T47D (cell line): ENCODE results near the gene CC2D2A.

Experiments used
- DNase-seq, 2 experiments: peaks; one replicate each; pipeline versions ENCODE4 v3.0.0 to v3.0.0-alpha.2; 2011 to 2012; ENCODE audit warnings: low read depth in 1 of 2, low spot score in 1 of 2
- JUND ChIP-seq: IDR thresholded peaks from 2 replicates; pipeline ENCODE4 v1.6.1; 2012; ENCODE audit warnings: low read depth
- in situ Hi-C: cut with HindIII; loops from 2 replicates; pipeline ENCODE4 v1.10.0; 2016; ENCODE audit warnings: low sequenced_read_pairs, low pct_unique_long_range_greater_than_20kb

CC2D2A gene

GRCh38 chr4:15535599-15535998, 65.9 kb downstream of the CC2D2A start:
- in situ Hi-C loops = no loop called here
- no peak for TF ChIP-seq JUND
- no peak for DNase-seq

- DNase-seq = peak in 1 of 2 experiments; percentile 35
- in situ Hi-C loops = no loop called here
- no peak for TF ChIP-seq JUND
These were observed 67.1 kb downstream of the CC2D2A start for GRCh38 chr4:15536552-15537499.

GRCh38 chr4:15541941-15542340, 72.3 kb downstream of the CC2D2A start:
- no peak for DNase-seq
- no peak for TF ChIP-seq JUND
- in situ Hi-C loops = no loop called here

- TF ChIP-seq JUND = no peak
- in situ Hi-C loops = no loop called here
- DNase-seq = no peak
These were observed 73.1 kb downstream of the CC2D2A start for GRCh38 chr4:15542760-15543159.

GRCh38 chr4:15543537-15544247, 74.0 kb downstream of the CC2D2A start:
- in situ Hi-C loops = no loop called here
- DNase-seq = no peak
- no peak for TF ChIP-seq JUND

GRCh38 chr4:15544248-15544729, 74.6 kb downstream of the CC2D2A start:
- in situ Hi-C loops = no loop called here
- DNase-seq = no peak
- TF ChIP-seq JUND = no peak

GRCh38 chr4:15545371-15545770, 75.7 kb downstream of the CC2D2A start:
- TF ChIP-seq JUND = no peak

GRCh38 chr4:15547392-15547791, 77.7 kb downstream of the CC2D2A start:
- TF ChIP-seq JUND = no peak
- DNase-seq = no peak
- in situ Hi-C loops = no loop called here

More at GRCh38 chr4:15545371-15545770, 75.7 kb downstream of the CC2D2A start:
- no peak for DNase-seq
- in situ Hi-C loops = no loop called here

GRCh38 chr4:15550491-15550890, 80.8 kb downstream of the CC2D2A start:
- in situ Hi-C loops = no loop called here
- DNase-seq = no peak
- TF ChIP-seq JUND = no peak

GRCh38 chr4:15551740-15552446, 82.2 kb downstream of the CC2D2A start:
- no peak for TF ChIP-seq JUND
- DNase-seq = no peak
- in situ Hi-C loops = no loop called here

GRCh38 chr4:15552557-15553362, 83.1 kb downstream of the CC2D2A start:
- no peak for DNase-seq
- TF ChIP-seq JUND = no peak
- in situ Hi-C loops = no loop called here
